ENCODE data around the gene ACBD6.

The ACBD6 gene

DNA sequence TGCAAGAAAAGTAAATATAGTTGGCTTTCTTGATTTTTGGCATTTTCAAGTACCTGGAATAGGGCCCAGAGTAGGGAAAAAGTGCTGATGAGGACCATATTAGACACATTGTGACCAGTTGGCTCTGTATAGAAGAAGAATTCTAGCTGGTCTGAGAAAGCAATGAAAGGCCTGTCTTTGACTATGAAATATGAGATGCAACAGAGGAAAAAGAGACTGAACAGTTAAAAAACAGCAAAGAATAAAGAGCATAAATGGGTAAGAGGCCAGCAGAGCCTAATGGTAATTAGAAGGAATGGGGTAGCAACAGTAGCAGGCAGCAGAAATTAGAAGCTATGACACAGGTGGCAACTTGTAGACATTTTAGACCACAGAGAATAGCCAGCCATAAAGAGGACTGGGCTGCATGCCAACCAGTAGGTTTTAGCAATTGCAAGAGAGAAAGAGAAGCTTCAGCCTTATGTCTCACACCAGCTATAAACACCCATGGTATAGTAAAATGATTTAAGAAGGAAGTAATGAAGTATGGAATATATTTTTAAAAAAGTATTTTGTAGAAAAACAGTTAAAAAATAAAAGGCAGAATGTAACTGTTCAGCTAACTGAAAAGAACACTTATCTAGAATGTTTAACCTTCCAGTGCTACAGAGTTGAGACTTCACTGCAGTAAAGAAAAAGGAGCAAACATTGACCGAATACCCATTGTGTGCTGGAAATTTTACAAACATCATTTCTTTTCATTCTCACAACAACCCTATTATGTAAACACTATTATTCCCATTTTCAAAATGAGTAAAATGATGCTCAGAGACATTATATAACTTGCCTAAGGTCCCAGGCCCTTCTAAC is 158.2 kb downstream of the ACBD6 start:
- H3K27me3 ChIP-seq (ENCODE audit: insufficient read depth, low read length, poor library complexity, severe bottlenecking), result no peaks in the 10 kb centered on the region
- peaks cover 17% of the 10 kb centered on the region for H3F3A ChIP-seq (ENCODE audit: low read depth)
- H3K4me3 ChIP-seq (ENCODE audit: low read length, poor library complexity, severe bottlenecking), result peak overlapping the region; percentile 42
- H3K4me1 ChIP-seq (ENCODE audit: insufficient read depth, low read length, poor library complexity, severe bottlenecking), result peaks cover 69% of the 10 kb centered on the region
- H4K20me1 ChIP-seq (ENCODE audit: insufficient read depth, low read length, poor library complexity, severe bottlenecking), result no peaks in the 10 kb centered on the region
- H3K9me3 ChIP-seq (ENCODE audit: insufficient read depth, low read depth, low read length), result no peaks in the 10 kb centered on the region
- H3K79me2 ChIP-seq (ENCODE audit: insufficient read depth, low read length), result peaks cover 33% of the 10 kb centered on the region
- no peak overlapping the region for H2AFZ ChIP-seq (ENCODE audit: low read length)
- peak overlapping the region; percentile 62 for H3K9ac ChIP-seq (ENCODE audit: low read depth, low read length, poor library complexity, severe bottlenecking)
- TF ChIP-seq, protein P1, sequence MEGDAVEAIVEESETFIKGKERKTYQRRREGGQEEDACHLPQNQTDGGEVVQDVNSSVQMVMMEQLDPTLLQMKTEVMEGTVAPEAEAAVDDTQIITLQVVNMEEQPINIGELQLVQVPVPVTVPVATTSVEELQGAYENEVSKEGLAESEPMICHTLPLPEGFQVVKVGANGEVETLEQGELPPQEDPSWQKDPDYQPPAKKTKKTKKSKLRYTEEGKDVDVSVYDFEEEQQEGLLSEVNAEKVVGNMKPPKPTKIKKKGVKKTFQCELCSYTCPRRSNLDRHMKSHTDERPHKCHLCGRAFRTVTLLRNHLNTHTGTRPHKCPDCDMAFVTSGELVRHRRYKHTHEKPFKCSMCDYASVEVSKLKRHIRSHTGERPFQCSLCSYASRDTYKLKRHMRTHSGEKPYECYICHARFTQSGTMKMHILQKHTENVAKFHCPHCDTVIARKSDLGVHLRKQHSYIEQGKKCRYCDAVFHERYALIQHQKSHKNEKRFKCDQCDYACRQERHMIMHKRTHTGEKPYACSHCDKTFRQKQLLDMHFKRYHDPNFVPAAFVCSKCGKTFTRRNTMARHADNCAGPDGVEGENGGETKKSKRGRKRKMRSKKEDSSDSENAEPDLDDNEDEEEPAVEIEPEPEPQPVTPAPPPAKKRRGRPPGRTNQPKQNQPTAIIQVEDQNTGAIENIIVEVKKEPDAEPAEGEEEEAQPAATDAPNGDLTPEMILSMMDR (conservative IDR thresholded peaks at IDR 0.05; ENCODE audit: low read length), result no peak
- no peak for TF ChIP-seq EZH2phosphoT487 (IDR thresholded peaks at IDR 0.05; ENCODE audit: borderline replicate concordance)
- peak overlapping the region; percentile 68 for H3K4me2 ChIP-seq (ENCODE audit: low read depth, low read length, poor library complexity, severe bottlenecking)
- no peaks in the 10 kb centered on the region for H3K36me3 ChIP-seq (ENCODE audit: insufficient read depth, low read length)
- no peaks in the 10 kb centered on the region for H3K9me2 ChIP-seq (replicated peaks; ENCODE audit: low read depth, low read length)

DNA sequence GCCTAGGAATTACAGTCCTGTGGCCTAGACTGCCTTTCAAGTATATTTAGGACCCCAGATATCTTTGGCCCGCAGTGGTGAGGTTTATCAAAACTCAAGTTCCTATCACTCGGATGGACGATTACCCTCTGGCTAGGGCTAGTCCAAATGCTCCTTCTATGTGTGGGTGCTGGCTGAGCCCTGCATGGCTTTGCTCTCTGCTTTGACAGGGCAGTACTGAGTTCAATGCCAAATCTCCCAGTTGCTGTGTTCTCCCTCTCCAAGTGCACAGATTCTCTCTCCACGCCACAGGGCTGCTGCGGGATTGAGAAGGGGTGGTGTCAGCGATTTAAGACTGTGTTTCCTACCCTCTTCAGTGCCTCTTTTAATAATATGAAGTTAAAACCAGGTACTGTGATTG is 175.3 kb downstream of the ACBD6 start:
- no peak overlapping the region for H2AFZ ChIP-seq (ENCODE audit: low read length)
- no peak for TF ChIP-seq EZH2phosphoT487 (IDR thresholded peaks at IDR 0.05; ENCODE audit: borderline replicate concordance)
- TF ChIP-seq, protein P1 (conservative IDR thresholded peaks at IDR 0.05; ENCODE audit: low read length), result no peak
- H3K9me2 ChIP-seq (replicated peaks; ENCODE audit: low read depth, low read length), result no peaks in the 10 kb centered on the region
- peaks cover 36% of the 10 kb centered on the region for H3K79me2 ChIP-seq (ENCODE audit: insufficient read depth, low read length)
- peaks cover 7% of the 10 kb centered on the region; the same call in 1 of the 2 replicates for H3K9me3 ChIP-seq (ENCODE audit: insufficient read depth, low read depth, low read length)
- no peaks in the 10 kb centered on the region for H3K27me3 ChIP-seq (ENCODE audit: insufficient read depth, low read length, poor library complexity, severe bottlenecking)
- no peaks in the 10 kb centered on the region for H3F3A ChIP-seq (ENCODE audit: low read depth)
- H3K9ac ChIP-seq (ENCODE audit: low read depth, low read length, poor library complexity, severe bottlenecking), result no peak overlapping the region
- H4K20me1 ChIP-seq (ENCODE audit: insufficient read depth, low read length, poor library complexity, severe bottlenecking), result no peaks in the 10 kb centered on the region
- H3K36me3 ChIP-seq (ENCODE audit: insufficient read depth, low read length), result peaks cover 4% of the 10 kb centered on the region; the same call in 1 of the 2 replicates
- H3K4me1 ChIP-seq (ENCODE audit: insufficient read depth, low read length, poor library complexity, severe bottlenecking), result no peaks in the 10 kb centered on the region
- H3K4me3 ChIP-seq (ENCODE audit: low read length, poor library complexity, severe bottlenecking), result no peak overlapping the region
- H3K4me2 ChIP-seq (ENCODE audit: low read depth, low read length, poor library complexity, severe bottlenecking), result no peak overlapping the region

DNA sequence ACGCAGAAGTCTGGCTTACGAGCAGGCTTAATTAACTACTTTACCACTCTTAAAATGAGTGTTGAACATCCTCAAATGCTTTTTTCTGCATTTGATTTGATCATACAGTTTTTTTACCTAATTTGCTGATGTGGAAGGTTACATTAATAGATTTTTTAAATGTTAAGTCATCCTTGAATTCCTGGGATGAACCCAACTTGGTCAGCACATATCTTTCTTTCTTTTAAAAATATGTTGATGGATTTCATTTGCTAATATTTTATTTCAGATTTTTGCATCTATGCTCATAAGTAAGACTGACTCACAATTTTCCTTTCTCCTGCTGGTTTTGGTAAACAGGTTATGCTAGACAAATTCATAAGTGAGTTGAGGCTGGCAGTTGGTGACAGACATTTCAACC is 189.5 kb downstream of the ACBD6 start:
- Histone ChIP-seq H3F3A (ENCODE audit: low read depth) (no peaks in the 10 kb centered on the region), H3K4me1 (ENCODE audit: insufficient read depth, low read length, poor library complexity, severe bottlenecking) (no peaks in the 10 kb centered on the region), H3K4me3 (ENCODE audit: low read length, poor library complexity, severe bottlenecking) (no peak overlapping the region), H3K9me3 (ENCODE audit: insufficient read depth, low read depth, low read length) (no peaks in the 10 kb centered on the region), H3K79me2 (ENCODE audit: insufficient read depth, low read length) (no peaks in the 10 kb centered on the region), H2AFZ (ENCODE audit: low read length) (no peak overlapping the region), H3K9me2 (replicated peaks; ENCODE audit: low read depth, low read length) (no peaks in the 10 kb centered on the region), H3K27me3 (ENCODE audit: insufficient read depth, low read length, poor library complexity, severe bottlenecking) (no peaks in the 10 kb centered on the region), H3K4me2 (ENCODE audit: low read depth, low read length, poor library complexity, severe bottlenecking) (no peak overlapping the region), H3K9ac (ENCODE audit: low read depth, low read length, poor library complexity, severe bottlenecking) (no peak overlapping the region), H3K36me3 (ENCODE audit: insufficient read depth, low read length) (peaks cover 35% of the 10 kb centered on the region), H4K20me1 (ENCODE audit: insufficient read depth, low read length, poor library complexity, severe bottlenecking) (no peaks in the 10 kb centered on the region)
- no peak for TF ChIP-seq EZH2phosphoT487 (IDR thresholded peaks at IDR 0.05; ENCODE audit: borderline replicate concordance)
- TF ChIP-seq, protein P1 (conservative IDR thresholded peaks at IDR 0.05; ENCODE audit: low read length), result no peak
